Activated CD4-positive, alpha-beta T cell treated with anti-CD3 and anti-CD28 coated beads, Interleukin-2, amount 10 ng/mL, durations not matched to agents 7 days and 5 days (primary cell): ENCODE results near the gene GPA33. TPM values are rescaled to one million over a fixed set of nuclear protein-coding genes. Genes with fewer than 3 reads are reported as not detected.

Source experiments
- CTCF ChIA-PET: fragments of 350-600 bp; sonication (Branson Sonifier 250); formaldehyde crosslinking; loops from one replicate; lab custom pipeline; 2021; ENCODE audit warnings: antibody characterized with exemption; lab: Charles Lee
- POLR2A ChIA-PET: fragments of 350-600 bp; sonication (Branson Sonifier 250); formaldehyde crosslinking; loops from one replicate; lab custom pipeline; 2021; ENCODE audit warnings: antibody characterized with exemption; lab: Charles Lee
- DNase-seq: peaks from one replicate; pipeline ENCODE4 v3.0.0-alpha.2; 2020
- H3K27ac Mint-ChIP-seq: one replicate; pipeline ENCODE4 v1.8.0; 2021; ENCODE audit warnings: mild to moderate bottlenecking, moderate library complexity, mixed read lengths
- H3K27me3 Mint-ChIP-seq: one replicate; pipeline ENCODE4 v1.8.0; 2021; ENCODE audit warnings: mixed read lengths
- H3K36me3 Mint-ChIP-seq: one replicate; pipeline ENCODE4 v1.8.0; 2021; ENCODE audit warnings: low read depth, mixed read lengths
- H3K4me1 Mint-ChIP-seq: one replicate; pipeline ENCODE4 v1.8.0; 2021; ENCODE audit warnings: mixed read lengths
- H3K4me3 Mint-ChIP-seq: one replicate; pipeline ENCODE4 v1.8.0; 2021; ENCODE audit warnings: mild to moderate bottlenecking, moderate library complexity, mixed read lengths
- H3K9me3 Mint-ChIP-seq: one replicate; pipeline ENCODE4 v1.8.0; 2021; ENCODE audit warnings: mixed read lengths
- total RNA-seq, 2 experiments: library from RNA; stranded (reverse); gene quantifications; one replicate each; pipeline ENCODE4 v1.2.3, GENCODE V29; 2021

The GPA33 gene
- total RNA-seq, 2 experiments from 2014 or later = 2.2 to 2.3 TPM

- ChIA-PET POLR2A (no interaction called here), CTCF (interaction anchor here (1.4 kb wide), 1 partner anchor 27 kb away, joined by 3 read pairs; no protein-coding TSS in a partner anchor)
- H3K27me3 Mint-ChIP-seq = peaks cover 4% of the 10 kb centered on the region
- peaks cover 5% of the 10 kb centered on the region for H3K36me3 Mint-ChIP-seq
- no peak overlapping the region for H3K27ac Mint-ChIP-seq
- H3K4me3 Mint-ChIP-seq = no peak overlapping the region
- peaks cover 32% of the 10 kb centered on the region for H3K4me1 Mint-ChIP-seq
- no peak for DNase-seq
- H3K9me3 Mint-ChIP-seq = peaks cover 11% of the 10 kb centered on the region
Measured at GRCh38 chr1:167111868-167112709, 21.9 kb upstream of the GPA33 start.

DNA sequence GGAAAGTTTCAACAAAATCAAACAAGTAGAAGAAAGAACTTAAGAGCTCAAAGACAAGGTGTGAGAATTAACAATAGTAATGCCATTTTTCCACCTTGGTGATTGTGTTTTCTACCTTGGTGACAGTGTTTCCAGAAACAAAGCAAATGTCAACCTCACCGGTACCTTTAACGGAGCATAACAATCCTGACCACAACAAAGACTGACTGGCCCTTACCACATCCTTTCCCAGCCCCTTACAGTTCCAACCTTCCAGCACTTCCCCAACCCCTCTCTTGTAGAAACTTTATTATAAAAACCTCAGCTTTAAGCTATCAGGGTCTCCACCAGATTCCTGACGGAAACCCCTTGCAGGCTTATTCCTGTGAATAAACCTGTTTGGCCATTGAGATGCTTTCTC, 20.4 kb upstream of the GPA33 start:
- no peak overlapping the region for H3K4me3 Mint-ChIP-seq

GRCh38 chr1:167109125-167109524, 18.9 kb upstream of the GPA33 start:
- H3K9me3 Mint-ChIP-seq = peaks cover 11% of the 10 kb centered on the region
- peaks cover 48% of the 10 kb centered on the region for H3K4me1 Mint-ChIP-seq
- DNase-seq = peak; percentile 13
- POLR2A ChIA-PET = no interaction called here
- H3K27ac Mint-ChIP-seq = peak overlapping the region; percentile 63
- H3K4me3 Mint-ChIP-seq = no peak overlapping the region
- CTCF ChIA-PET = interaction anchor here (0.7 to 0.9 kb wide), 3 partner anchors 9 to 48 kb away, joined by 3 to 4 read pairs (median 3); no protein-coding TSS in a partner anchor
- peaks cover 5% of the 10 kb centered on the region for H3K36me3 Mint-ChIP-seq
- H3K27me3 Mint-ChIP-seq = no peaks in the 10 kb centered on the region

More for the DNA sequence above, 20.4 kb upstream of the GPA33 start:
- ChIA-PET POLR2A (no interaction called here), CTCF (interaction anchor here (1.1 to 1.6 kb wide), 2 partner anchors 24 to 51 kb away, joined by 3 to 4 read pairs; no protein-coding TSS in a partner anchor)
- Mint-ChIP-seq H3K4me1 (peaks cover 33% of the 10 kb centered on the region), H3K36me3 (peaks cover 5% of the 10 kb centered on the region), H3K27me3 (peaks cover 4% of the 10 kb centered on the region), H3K27ac (peak overlapping the region; percentile 51), H3K9me3 (peaks cover 11% of the 10 kb centered on the region)
- peak; percentile 56 for DNase-seq

- Mint-ChIP-seq H3K27me3 (no peaks in the 10 kb centered on the region), H3K4me1 (peaks cover 55% of the 10 kb centered on the region), H3K4me3 (no peak overlapping the region), H3K27ac (no peak overlapping the region), H3K9me3 (peaks cover 11% of the 10 kb centered on the region), H3K36me3 (peaks cover 5% of the 10 kb centered on the region)
- CTCF ChIA-PET = interaction anchor here (1.0 to 1.1 kb wide), 2 partner anchors 10 to 17 kb away, joined by 3 read pairs; no protein-coding TSS in a partner anchor
- no peak for DNase-seq
- POLR2A ChIA-PET = no interaction called here
Measured at GRCh38 chr1:167107456-167107855, 17.3 kb upstream of the GPA33 start.

DNA sequence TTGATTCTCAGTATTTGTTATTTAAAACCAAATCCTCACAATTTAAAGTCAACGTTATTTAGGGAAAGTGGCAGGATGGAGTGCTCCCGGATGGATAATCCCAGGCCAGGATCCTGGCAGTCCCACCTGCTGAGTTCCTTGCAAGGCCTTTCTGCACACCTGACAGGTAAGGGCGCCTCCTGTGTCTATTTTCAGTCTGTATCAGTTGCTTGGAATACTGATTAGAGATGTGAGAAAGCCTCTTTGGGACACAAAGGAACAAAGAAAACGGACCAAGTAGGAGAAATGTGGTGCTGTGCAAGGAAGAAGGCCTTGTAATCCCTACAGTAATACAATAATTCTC, 15.9 kb upstream of the GPA33 start:
- ChIA-PET POLR2A (no interaction called here), CTCF (no interaction called here)
- Mint-ChIP-seq H3K27ac (no peak overlapping the region), H3K4me1 (peaks cover 50% of the 10 kb centered on the region), H3K36me3 (peaks cover 5% of the 10 kb centered on the region), H3K4me3 (no peak overlapping the region), H3K27me3 (no peaks in the 10 kb centered on the region), H3K9me3 (peaks cover 11% of the 10 kb centered on the region)
- no peak for DNase-seq

DNA sequence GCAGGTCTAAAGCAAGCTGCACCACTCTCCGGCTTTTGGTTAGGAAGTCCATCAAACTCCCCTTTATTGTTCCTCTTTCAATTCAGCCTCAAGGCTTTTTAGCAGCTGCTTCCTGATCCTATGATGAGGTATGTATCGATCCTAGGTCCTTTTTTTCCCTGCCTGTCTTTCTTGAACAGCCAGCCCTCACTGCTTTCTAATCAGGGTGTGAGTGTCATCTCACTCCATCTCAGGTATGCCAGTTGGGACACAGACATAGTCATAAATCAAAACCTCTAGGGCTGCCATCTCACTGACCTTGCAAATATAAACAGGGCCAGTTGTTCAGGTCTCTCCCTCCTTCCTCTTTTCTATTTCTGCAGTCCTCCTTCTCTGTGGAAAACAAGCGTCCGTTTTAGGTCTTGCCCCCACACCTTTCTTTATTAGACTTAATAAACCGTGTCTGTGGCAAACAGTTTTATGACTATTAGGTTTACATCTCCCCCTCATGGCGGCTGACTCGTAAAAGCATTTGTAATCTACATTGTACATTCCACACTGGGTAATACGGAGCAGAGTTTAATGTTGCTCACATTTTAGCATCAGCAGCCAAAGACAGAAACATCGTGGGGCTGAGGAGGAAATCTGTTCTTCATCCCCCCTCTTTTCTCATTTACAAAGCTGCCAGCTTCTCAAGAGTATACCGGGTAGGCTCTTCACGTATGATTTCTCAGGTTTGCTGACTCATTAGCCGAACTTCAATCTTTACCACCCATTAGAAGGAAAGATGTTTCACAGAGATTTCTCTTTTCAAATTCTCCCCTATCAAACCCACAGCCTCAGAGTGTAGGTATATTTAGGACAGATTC, 15.3 kb upstream of the GPA33 start:
- H3K36me3 Mint-ChIP-seq = peaks cover 5% of the 10 kb centered on the region
- peaks cover 44% of the 10 kb centered on the region for H3K4me1 Mint-ChIP-seq
- H3K27me3 Mint-ChIP-seq = no peaks in the 10 kb centered on the region
- H3K27ac Mint-ChIP-seq = no peak overlapping the region
- no peak overlapping the region for H3K4me3 Mint-ChIP-seq
- no peak for DNase-seq
- ChIA-PET CTCF (interaction anchor here (0.9 kb wide), 1 partner anchor 94 kb away, joined by 3 read pairs; no protein-coding TSS in a partner anchor), POLR2A (no interaction called here)
- H3K9me3 Mint-ChIP-seq = peaks cover 8% of the 10 kb centered on the region

DNA sequence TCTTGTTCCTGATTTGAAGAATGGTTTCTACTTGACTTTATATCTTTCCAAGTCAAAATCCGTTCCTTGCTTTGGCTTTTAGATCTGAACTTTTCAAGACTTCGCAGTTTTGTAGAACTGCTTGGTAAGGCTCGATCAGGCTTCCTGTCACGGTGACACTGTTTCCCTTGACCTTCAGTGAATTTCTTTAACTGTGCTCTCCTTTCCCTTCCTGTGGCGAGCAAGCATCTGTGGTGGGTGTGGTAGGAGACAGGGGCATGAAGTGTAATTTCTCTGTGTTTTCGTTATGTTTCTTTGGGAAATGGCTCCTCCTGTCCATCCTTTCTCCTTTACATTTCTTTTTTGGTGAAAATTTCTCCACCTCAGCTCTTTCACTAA, 14.1 kb upstream of the GPA33 start:
- Mint-ChIP-seq H3K4me1 (peaks cover 32% of the 10 kb centered on the region), H3K27ac (no peak overlapping the region), H3K4me3 (peak overlapping the region; percentile 17), H3K27me3 (peaks cover 3% of the 10 kb centered on the region), H3K9me3 (no peaks in the 10 kb centered on the region), H3K36me3 (no peaks in the 10 kb centered on the region)
- no peak for DNase-seq
- POLR2A ChIA-PET = no interaction called here
- CTCF ChIA-PET = interaction anchor here (0.6 to 1.1 kb wide), 3 partner anchors 116 to 225 kb away, joined by 3 to 4 read pairs (median 3); partner anchors contain the start of gene POU2F1

GRCh38 chr1:167102906-167103573, 12.9 kb upstream of the GPA33 start:
- peaks cover 23% of the 10 kb centered on the region for H3K4me1 Mint-ChIP-seq
- peaks cover 3% of the 10 kb centered on the region for H3K27me3 Mint-ChIP-seq
- H3K27ac Mint-ChIP-seq = peak overlapping the region; percentile 26
- no peaks in the 10 kb centered on the region for H3K36me3 Mint-ChIP-seq
- DNase-seq = no peak
- H3K4me3 Mint-ChIP-seq = no peak overlapping the region
- no peaks in the 10 kb centered on the region for H3K9me3 Mint-ChIP-seq
- POLR2A ChIA-PET = no interaction called here
- CTCF ChIA-PET = interaction anchor here (0.5 kb wide), 1 partner anchor 403 kb away, joined by 3 read pairs; no protein-coding TSS in a partner anchor

- Mint-ChIP-seq H3K36me3 (no peaks in the 10 kb centered on the region), H3K27ac (no peak overlapping the region), H3K4me3 (no peak overlapping the region), H3K4me1 (peaks cover 23% of the 10 kb centered on the region), H3K27me3 (peaks cover 3% of the 10 kb centered on the region), H3K9me3 (peaks cover 2% of the 10 kb centered on the region)
- ChIA-PET CTCF (no interaction called here), POLR2A (no interaction called here)
- DNase-seq = no peak
Measured at GRCh38 chr1:167101754-167102153, 11.6 kb upstream of the GPA33 start.

GRCh38 chr1:167100730-167101129, 10.6 kb upstream of the GPA33 start:
- CTCF ChIA-PET = interaction anchor here (1.4 kb wide), 1 partner anchor 8 kb away, joined by 4 read pairs; no protein-coding TSS in a partner anchor
- POLR2A ChIA-PET = no interaction called here

DNA sequence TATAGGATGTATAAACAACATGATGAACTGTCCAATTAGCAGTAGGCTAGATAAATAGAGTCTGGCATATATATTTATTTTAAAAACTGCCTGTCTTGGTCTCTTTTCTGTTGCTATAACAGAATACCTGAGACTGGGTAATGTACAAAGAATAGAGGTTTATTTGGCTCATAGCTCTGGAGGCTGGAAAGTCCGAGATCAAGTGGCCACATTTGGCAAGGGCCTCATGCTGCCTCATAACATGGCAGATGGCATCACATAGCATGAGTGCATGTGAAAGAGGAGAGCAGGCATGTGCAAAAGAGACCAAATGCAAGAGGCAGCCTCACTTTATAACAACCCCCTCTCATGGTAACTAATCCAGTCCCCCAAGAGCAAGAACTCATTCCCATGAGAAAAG, 9.7 kb upstream of the GPA33 start:
- no peaks in the 10 kb centered on the region for H3K36me3 Mint-ChIP-seq

More at GRCh38 chr1:167100730-167101129, 10.6 kb upstream of the GPA33 start:
- Mint-ChIP-seq H3K4me3 (no peak overlapping the region), H3K4me1 (peaks cover 23% of the 10 kb centered on the region), H3K9me3 (peaks cover 2% of the 10 kb centered on the region), H3K27ac (no peak overlapping the region), H3K27me3 (peaks cover 3% of the 10 kb centered on the region), H3K36me3 (no peaks in the 10 kb centered on the region)
- no peak for DNase-seq

GRCh38 chr1:167095368-167095767, 5.2 kb upstream of the GPA33 start:
- peaks cover 2% of the 10 kb centered on the region for H3K9me3 Mint-ChIP-seq
- CTCF ChIA-PET = no interaction called here
- H3K4me1 Mint-ChIP-seq = peaks cover 15% of the 10 kb centered on the region
- no peak for DNase-seq
- no peak overlapping the region for H3K4me3 Mint-ChIP-seq
- POLR2A ChIA-PET = no interaction called here
- peaks cover 3% of the 10 kb centered on the region for H3K36me3 Mint-ChIP-seq
- H3K27me3 Mint-ChIP-seq = peaks cover 3% of the 10 kb centered on the region
- no peak overlapping the region for H3K27ac Mint-ChIP-seq

More for the DNA sequence above, 9.7 kb upstream of the GPA33 start:
- Mint-ChIP-seq H3K27me3 (peaks cover 3% of the 10 kb centered on the region), H3K4me1 (peaks cover 17% of the 10 kb centered on the region), H3K9me3 (peaks cover 2% of the 10 kb centered on the region), H3K27ac (no peak overlapping the region), H3K4me3 (no peak overlapping the region)
- DNase-seq = no peak
- ChIA-PET POLR2A (no interaction called here), CTCF (interaction anchor here (1.4 kb wide), 1 partner anchor 9 kb away, joined by 4 read pairs; no protein-coding TSS in a partner anchor)
